HG03432 (cell line): ENCODE data around the gene LHFPL6.

Source experiments
- ATAC-seq: cut with Tn5 transposase; IDR thresholded peaks from one replicate; pipeline ENCODE4 v1.9.1; 2021; ENCODE audit warnings: mild to moderate bottlenecking, moderate library complexity; ENCODE audit not compliant: unreplicated experiment

The LHFPL6 gene

DNA sequence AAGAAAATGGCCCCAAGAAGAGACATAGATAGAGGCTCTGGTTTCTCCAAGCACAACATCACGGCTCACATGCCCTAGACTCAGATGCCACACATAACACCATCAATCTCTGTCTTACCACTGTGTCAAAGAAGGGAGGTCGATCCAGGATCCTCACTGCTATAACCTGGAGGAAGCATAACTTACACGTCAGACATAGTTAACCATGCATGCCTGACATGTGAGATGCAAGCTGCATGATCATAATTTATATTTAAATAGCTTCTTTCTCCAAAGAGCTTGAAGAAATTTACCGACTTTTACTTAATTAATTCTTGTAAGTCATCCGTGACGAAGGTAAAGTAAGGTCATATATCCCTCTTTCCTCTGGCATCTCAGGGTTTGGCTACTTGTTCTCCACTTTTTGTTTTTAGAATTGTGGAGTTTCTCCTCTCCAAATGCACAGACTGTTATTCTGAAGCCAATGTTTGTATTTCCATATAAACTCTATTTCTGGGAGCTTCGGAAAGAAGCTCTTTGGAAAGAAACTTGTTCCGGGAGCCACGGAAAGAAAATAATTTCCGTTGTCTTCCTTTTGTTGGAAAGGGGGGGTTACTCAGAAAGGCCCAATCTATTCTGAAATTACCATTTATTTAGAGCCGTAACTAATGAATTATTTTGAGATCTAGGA is 205.6 kb downstream of the LHFPL6 start:
- no peak for ATAC-seq

DNA sequence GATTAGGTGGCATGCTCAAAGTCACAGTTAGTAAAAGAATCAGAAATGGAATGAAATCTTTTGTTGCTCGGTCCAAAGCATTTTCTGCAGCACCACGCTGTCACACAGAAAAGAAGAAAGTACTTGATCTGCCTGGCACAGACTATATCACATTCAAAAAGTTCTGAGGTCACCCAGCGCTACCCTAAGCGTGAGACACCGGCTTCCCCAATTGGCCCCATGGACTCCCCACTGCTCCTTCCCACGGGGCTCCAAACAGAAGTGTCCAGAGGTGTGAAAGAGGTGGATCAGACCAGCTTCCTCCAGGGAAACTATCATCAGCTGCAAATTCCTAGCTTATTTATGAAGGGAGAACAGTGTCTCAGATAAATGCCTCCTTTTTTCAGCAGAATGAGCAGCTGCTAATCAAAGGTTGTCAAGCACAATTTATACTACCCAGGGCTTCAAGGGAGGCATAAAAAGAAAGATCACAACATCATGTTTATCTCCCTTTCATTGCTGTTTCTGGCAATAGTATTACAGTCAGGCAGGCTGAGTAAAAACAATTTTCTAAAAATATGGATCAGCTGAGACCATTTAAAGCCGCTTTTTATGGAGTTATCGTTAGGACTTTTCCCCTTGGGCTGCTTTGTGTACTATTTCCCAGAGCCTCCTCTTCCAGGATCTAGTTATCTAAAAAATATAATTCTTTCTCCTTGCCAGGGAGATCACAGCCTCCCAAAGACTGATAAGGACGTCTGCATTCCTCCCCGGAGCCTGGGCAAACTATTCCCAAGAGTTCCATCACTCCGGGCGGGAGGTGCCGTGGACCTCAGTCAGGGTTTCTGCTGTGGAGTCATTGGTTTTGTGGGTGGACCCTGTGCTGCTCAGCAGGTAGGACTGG is 208.0 kb downstream of the LHFPL6 start:
- no peak for ATAC-seq

GRCh38 chr13:39391761-39392160 is 211.2 kb downstream of the LHFPL6 start:
- no peak for ATAC-seq

DNA sequence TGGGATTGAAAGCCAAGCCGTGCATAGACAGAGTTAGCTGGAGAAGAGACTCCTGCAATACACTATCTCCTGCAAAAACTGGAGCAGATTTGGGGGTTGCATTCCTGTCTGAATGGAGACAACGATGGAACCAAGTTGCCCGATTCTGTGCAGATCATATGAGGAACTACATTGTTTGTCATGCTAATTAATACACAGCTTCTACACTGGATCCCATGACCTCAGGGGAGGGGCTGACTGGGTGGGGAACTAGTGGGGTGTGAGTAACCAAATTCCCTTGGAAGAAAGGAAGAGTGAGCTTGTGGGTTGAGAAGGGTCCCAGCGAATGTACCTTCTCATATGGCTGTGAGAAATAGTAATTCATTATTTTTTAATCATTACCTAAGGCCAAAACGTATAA is 214.0 kb downstream of the LHFPL6 start:
- no peak for ATAC-seq

DNA sequence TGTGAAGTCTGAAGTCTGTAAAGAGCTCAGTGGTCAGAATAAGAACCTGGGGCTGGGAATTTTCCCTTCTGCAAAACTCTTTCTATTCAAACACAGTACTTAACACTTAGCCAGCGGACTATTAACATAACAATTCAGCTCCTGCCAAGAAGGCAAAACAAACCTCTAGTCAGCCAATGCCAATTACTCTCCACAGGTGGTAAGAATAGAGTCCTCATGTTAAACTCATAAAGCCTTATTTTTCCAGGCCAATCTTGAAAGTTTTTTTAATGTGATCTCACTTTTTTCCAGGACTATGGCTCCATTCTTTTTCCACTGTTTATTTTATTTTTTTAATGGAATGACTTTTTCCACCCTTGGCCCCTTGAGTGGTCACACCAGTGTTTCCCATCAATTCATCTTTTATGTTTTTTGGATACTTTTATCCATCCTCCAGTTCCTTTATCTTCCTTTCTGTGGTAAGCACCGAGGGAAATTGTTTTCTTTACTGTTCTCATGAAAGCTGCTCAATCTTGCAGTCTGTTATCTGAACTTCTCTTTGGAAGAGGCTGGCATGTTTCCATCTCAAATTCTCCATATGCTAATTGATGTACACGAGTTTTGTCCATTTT is 217.3 kb downstream of the LHFPL6 start:
- no peak for ATAC-seq

DNA sequence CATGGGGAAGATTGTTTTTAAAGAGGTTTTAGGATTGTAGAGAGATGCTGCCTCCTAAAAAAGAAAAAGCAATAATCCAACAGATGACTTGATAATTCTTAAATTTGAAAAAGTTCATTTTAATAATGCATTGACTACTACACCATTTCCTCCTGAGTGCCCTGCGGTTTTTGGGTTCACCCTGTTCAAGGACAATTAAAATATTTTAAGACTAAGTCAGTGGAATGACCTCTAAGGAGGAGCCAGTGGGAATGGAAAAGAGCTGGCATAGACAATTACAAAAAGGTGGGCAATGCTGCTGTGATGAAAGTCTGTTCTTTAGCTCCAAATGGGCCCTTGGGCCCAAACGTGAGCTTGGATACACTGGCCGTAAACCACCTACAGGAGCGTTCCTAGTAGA is 217.8 kb downstream of the LHFPL6 start:
- ATAC-seq = no peak

GRCh38 chr13:39381456-39381855 is 221.5 kb downstream of the LHFPL6 start:
- no peak for ATAC-seq

GRCh38 chr13:39379667-39380655 is 223.0 kb downstream of the LHFPL6 start:
- ATAC-seq = no peak

GRCh38 chr13:39379118-39379517 is 223.9 kb downstream of the LHFPL6 start:
- peak; percentile 90 for ATAC-seq

- ATAC-seq = no peak
Observed at GRCh38 chr13:39378306-39378705, 224.7 kb downstream of the LHFPL6 start.

DNA sequence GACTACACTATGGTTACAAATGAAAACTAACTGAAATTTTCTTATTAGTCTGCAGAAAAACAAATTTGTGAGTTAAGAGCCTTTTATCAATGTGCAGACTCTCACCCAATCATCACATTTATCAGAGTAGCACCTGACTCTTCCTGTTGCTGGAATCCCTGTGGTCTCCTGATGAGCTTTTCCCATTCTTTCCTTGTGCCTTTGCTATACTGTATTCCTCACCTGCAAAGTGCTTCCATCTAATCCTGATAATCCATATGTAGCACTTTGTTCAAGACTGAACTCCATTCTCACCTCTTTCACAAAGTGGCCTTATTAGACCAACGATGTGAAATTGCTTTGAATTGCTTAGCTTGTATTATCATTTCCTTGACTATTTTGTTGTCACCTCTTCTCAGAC is 225.3 kb downstream of the LHFPL6 start:
- ATAC-seq = no peak

DNA sequence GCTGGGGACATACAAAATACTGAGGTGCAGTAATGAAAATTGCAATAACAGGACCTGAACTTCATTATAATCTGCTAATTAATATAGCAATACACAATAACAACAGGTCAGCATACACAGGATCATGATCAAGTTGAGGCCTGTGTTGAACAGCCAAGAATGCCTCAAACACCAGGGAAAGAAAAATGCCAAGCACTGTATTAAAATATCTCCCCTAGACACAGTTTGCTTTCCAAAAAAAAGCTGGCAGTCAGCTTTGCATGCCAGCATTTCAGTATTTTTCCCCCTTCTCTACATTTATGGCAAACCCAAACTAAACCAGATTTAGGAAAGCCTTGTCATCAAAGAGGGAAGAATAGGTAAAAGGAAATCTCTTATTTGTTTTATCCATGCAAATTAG is 226.9 kb downstream of the LHFPL6 start:
- ATAC-seq = no peak

- ATAC-seq = no peak
Observed at GRCh38 chr13:39375601-39376000, 227.4 kb downstream of the LHFPL6 start.

- no peak for ATAC-seq
Observed at GRCh38 chr13:39374741-39375189, 228.2 kb downstream of the LHFPL6 start.

DNA sequence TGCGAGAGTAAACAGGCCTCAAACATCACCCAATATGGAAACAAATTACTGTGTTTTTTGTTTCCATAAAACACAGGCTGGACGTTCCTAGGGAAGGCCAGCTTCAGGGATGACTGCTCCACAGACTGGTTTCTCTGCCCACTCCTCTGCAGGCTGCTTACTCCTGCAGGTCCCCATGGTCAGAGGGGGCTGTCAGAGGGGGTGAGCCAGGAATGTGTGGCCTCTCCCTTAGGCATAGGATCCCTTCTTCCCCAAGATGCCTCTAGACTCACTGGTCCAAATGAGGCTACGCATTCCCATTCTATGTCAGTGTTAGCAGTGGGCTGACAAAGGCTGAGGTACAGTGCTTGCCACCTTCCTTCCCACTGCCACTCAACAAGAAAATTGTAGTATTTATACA is 229.8 kb downstream of the LHFPL6 start:
- no peak for ATAC-seq

GRCh38 chr13:39371706-39372105 is 231.3 kb downstream of the LHFPL6 start:
- no peak for ATAC-seq

- ATAC-seq = no peak
Observed at GRCh38 chr13:39370554-39370953, 232.4 kb downstream of the LHFPL6 start.

DNA sequence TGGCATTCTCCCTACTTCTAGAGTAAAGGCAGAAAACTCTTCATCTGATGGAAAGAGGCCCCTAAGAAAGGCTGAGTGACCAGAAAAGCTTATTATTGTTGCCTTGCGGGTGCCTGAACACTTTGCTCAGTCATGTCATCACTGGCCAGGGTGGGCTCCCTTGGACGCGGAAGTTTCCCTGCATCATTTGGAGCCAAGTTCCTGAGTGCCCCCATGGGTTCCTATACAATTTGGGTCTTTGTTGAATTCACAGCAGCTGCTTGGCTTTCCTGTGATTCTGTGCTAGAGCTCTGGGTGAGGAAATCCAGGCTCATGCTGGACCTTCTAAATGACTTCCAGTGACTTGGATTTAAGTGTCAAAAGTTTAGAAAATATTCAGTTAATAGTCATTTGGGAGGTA is 232.9 kb downstream of the LHFPL6 start:
- ATAC-seq = no peak

- ATAC-seq = no peak
Observed at GRCh38 chr13:39369161-39369890, 233.7 kb downstream of the LHFPL6 start.

DNA sequence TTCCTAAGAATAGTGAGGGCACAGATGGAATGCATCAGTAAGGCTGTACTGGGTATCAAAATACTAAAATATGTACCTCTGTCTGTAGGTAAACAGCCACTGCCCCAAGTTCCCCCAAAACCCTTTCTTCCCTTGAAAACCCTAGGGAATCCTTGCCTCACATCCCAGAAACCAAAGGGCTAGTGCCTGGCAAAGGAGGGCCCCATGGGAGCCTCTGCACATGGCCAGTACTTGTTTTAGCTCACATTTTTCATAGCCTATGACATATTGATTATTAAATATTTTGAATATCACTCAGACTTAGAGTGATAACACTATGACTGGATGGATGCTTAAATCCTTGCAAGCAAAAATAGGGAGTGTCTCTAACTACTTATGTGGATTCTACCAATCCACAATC is 237.1 kb downstream of the LHFPL6 start:
- ATAC-seq = no peak
